HUES6 (cell line): ENCODE data around the gene C6.
"Not testable (repeated sequence)": the region's sequence is repeated elsewhere in the genome, so short reads cannot be mapped to it uniquely, and the experiment has no call there.

Experiments
- H3K27ac ChIP-seq: 2 replicates; pipeline ENCODE4 v1.7.0; 2013; ENCODE audit warnings: low read depth, mild to moderate bottlenecking, low read length, inconsistent platforms
- H3K27me3 ChIP-seq: 2 replicates; pipeline ENCODE4 v1.6.1; 2013; ENCODE audit warnings: low read length; ENCODE audit not compliant: control insufficient read depth, insufficient read depth
- H3K36me3 ChIP-seq: 2 replicates; pipeline ENCODE4 v1.6.1; 2013; ENCODE audit warnings: low read length; ENCODE audit not compliant: control insufficient read depth, insufficient read depth
- H3K4me1 ChIP-seq: 2 replicates; pipeline ENCODE4 v1.6.1; 2013; ENCODE audit warnings: low read length; ENCODE audit not compliant: control insufficient read depth, insufficient read depth
- H3K4me3 ChIP-seq: 2 replicates; pipeline ENCODE4 v1.5.1; 2013; ENCODE audit warnings: low read depth, low read length
- H3K9ac ChIP-seq: one replicate; pipeline ENCODE4 v1.6.1; 2013; ENCODE audit warnings: mild to moderate bottlenecking, low read length
- H3K9me3 ChIP-seq: 2 replicates; pipeline ENCODE4 v1.6.1; 2013; ENCODE audit warnings: low read depth, low read length; ENCODE audit not compliant: control insufficient read depth, insufficient read depth

The C6 gene

GRCh38 chr5:41200506-41200905 is 12.8 kb downstream of the C6 start:
- H3K27me3 ChIP-seq: no peaks in the 10 kb centered on the region
- H3K36me3 ChIP-seq: no peaks in the 10 kb centered on the region
- H3K27ac ChIP-seq: no peak overlapping the region
- no peaks in the 10 kb centered on the region for H3K4me1 ChIP-seq
- peaks cover 14% of the 10 kb centered on the region for H3K9me3 ChIP-seq
- no peak overlapping the region for H3K4me3 ChIP-seq
- H3K9ac ChIP-seq: no peak overlapping the region

DNA sequence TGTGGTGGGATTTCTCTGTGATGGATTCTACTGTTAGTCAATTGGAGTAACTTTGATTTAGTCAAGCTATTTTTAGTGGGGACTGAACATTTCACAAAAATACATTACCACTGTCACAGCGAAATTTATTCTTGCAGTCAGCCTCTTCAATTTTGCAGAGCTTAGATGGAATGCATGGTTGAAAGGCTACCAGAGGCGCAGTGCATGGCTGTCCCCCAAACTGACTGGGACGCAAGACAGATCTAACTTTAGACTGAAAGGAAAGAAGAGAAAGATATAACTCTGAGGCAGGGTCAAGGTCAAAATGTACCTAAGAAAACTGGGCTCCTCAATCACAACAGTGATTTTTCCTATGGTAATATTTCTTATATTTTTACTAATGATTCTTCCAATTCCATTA is 13.7 kb downstream of the C6 start:
- Histone ChIP-seq H3K4me3 (no peak overlapping the region), H3K9ac (no peak overlapping the region), H3K27ac (no peak overlapping the region), H3K27me3 (no peaks in the 10 kb centered on the region), H3K9me3 (peaks cover 5% of the 10 kb centered on the region; the same call in 1 of the 2 replicates), H3K36me3 (no peaks in the 10 kb centered on the region), H3K4me1 (no peaks in the 10 kb centered on the region)

DNA sequence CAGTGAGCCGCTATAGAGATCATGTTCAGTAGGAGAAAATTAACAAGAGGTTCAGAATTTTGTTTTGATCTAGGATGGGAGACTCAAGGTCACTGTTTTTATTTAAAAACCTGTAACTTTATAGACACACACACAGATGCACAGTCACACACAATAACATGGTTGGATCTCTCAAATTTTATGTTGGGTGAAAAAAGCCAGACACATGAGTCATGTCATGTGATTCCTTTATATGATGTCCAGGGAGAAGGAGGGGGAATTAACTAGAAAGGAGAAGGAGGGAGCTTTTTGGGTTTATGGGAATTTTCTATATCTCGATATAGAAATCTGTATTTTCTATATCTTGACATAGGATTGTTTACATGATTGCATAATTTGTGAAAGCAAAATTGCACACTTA is 17.1 kb downstream of the C6 start:
- Histone ChIP-seq H3K9ac (no peak overlapping the region), H3K4me3 (no peak overlapping the region), H3K9me3 (no peaks in the 10 kb centered on the region), H3K27me3 (no peaks in the 10 kb centered on the region), H3K36me3 (no peaks in the 10 kb centered on the region), H3K27ac (no peak overlapping the region), H3K4me1 (no peaks in the 10 kb centered on the region)

GRCh38 chr5:41195228-41195627 is 18.1 kb downstream of the C6 start:
- no peaks in the 10 kb centered on the region for H3K27me3 ChIP-seq
- no peak overlapping the region for H3K27ac ChIP-seq
- H3K4me1 ChIP-seq: no peaks in the 10 kb centered on the region
- H3K4me3 ChIP-seq: no peak overlapping the region
- H3K9me3 ChIP-seq: no peaks in the 10 kb centered on the region
- H3K36me3 ChIP-seq: no peaks in the 10 kb centered on the region
- no peak overlapping the region for H3K9ac ChIP-seq

DNA sequence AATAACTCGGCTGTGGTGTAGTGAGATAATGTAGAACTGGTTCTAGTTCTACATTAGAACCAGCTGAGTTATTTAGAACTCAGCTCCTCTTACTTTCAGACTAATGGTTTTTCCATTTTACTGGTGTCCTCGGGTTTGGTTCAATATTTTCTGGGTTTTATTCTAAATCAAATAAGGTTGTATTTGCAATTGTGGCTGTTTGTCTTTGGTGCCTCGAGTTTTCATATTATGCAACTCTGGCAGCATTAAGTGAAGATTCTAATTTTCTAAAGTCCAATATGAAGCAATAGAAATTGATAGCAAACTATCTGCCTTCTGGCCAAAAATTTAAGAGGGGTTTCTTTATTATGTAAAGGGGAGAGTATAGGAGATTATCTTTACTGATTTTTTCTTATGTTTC is 19.0 kb downstream of the C6 start:
- no peak overlapping the region for H3K27ac ChIP-seq
- H3K4me1 ChIP-seq: no peaks in the 10 kb centered on the region
- H3K9me3 ChIP-seq: no peaks in the 10 kb centered on the region
- H3K9ac ChIP-seq: no peak overlapping the region
- no peaks in the 10 kb centered on the region for H3K27me3 ChIP-seq
- H3K4me3 ChIP-seq: no peak overlapping the region
- no peaks in the 10 kb centered on the region for H3K36me3 ChIP-seq

DNA sequence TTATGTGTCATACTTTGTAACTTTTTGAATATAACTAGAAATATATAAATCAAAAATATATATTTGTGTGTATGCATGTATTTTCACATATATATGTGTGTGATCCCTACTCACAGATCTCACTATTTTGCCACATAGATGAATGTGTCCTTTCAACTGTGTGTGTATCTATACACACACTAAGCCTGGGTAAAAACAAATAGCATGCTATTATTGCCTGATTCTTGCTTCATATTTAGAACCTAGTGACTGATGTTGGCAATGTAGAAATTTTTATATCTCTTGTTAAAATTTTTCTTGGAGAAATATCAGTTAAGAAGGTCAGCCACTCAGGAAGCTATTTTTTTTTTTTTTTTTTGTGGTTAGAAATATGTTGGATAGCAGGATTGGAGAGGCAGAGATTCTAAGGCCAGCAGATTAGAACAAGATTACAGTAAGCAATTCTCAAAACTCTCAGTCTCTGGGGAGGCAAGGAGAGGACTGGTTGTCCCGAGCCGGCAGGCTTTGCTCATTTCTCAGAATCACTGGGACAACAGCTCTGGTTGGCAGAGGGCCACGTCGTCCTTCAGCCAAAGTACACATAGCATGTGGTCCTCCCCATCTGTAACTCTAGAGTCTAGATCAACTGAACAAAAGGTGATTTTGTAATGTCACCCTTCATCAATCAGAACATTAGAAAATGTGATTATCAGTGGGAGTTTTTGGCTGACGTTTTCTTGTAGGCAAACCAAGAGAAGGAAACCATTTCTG is 19.7 kb downstream of the C6 start:
- no peaks in the 10 kb centered on the region for H3K9me3 ChIP-seq
- H3K27ac ChIP-seq: no peak overlapping the region
- H3K4me1 ChIP-seq: no peaks in the 10 kb centered on the region
- no peaks in the 10 kb centered on the region for H3K27me3 ChIP-seq
- H3K36me3 ChIP-seq: no peaks in the 10 kb centered on the region
- no peak overlapping the region for H3K9ac ChIP-seq
- no peak overlapping the region for H3K4me3 ChIP-seq

- H3K27ac ChIP-seq: no peak overlapping the region
- no peaks in the 10 kb centered on the region for H3K27me3 ChIP-seq
- no peak overlapping the region for H3K4me3 ChIP-seq
- no peaks in the 10 kb centered on the region for H3K4me1 ChIP-seq
- H3K9me3 ChIP-seq: no peaks in the 10 kb centered on the region
- H3K36me3 ChIP-seq: no peaks in the 10 kb centered on the region
- H3K9ac ChIP-seq: no peak overlapping the region
These were observed 22.1 kb downstream of the C6 start for GRCh38 chr5:41191249-41191648.

DNA sequence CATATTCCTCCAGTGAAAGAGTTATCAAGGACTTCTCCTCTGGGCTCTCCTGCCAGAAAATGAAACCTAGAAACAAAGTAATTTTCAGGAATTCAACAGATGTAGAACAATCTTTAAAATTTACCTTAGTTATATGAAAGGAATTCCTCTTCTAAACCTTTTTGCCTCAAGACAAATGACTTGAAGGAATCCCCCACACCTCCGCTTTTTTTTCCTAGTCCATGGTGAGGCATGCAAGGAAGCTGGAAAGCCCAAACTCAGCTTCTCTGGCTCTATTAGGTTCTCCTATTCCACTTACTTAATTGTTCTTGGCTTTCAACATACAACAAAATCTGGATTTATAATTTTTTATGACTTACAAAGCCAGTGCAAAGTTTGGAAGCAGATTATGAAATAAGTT is 27.2 kb downstream of the C6 start:
- Histone ChIP-seq H3K36me3 (no peaks in the 10 kb centered on the region), H3K27ac (no peak overlapping the region), H3K27me3 (no peaks in the 10 kb centered on the region), H3K4me1 (no peaks in the 10 kb centered on the region; the same call in 1 of the 2 replicates), H3K4me3 (no peak overlapping the region), H3K9me3 (no peaks in the 10 kb centered on the region), H3K9ac (no peak overlapping the region)

- not testable (repeated sequence) for H3K4me1 ChIP-seq, H3K27ac ChIP-seq, H3K36me3 ChIP-seq, H3K4me3 ChIP-seq, H3K9ac ChIP-seq, H3K27me3 ChIP-seq, H3K9me3 ChIP-seq
These were observed 30.0 kb downstream of the C6 start for GRCh38 chr5:41183331-41183730.

DNA sequence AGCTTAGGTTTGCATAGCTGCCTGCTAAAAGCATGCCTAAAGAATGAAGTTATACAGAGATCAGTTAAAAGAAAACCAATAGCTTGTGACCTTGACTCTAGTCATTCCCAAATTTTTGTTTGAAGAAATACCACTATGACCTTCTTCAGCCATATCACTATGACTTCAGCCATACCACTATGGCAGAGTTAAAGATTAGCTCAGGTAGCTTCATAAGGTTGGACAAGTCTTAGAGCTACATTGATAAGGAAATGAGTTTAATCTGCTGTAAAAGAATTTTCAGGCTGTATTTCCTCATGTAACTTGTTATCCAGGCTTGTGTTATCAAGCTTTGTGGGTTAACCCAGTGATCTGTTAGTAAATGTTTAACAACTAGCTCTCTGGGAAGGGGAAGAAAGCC is 30.7 kb downstream of the C6 start:
- Histone ChIP-seq H3K27me3 (no peaks in the 10 kb centered on the region), H3K9ac (no peak overlapping the region), H3K36me3 (no peaks in the 10 kb centered on the region), H3K9me3 (no peaks in the 10 kb centered on the region), H3K27ac (no peak overlapping the region), H3K4me3 (no peak overlapping the region), H3K4me1 (no peaks in the 10 kb centered on the region; the same call in 1 of the 2 replicates)

DNA sequence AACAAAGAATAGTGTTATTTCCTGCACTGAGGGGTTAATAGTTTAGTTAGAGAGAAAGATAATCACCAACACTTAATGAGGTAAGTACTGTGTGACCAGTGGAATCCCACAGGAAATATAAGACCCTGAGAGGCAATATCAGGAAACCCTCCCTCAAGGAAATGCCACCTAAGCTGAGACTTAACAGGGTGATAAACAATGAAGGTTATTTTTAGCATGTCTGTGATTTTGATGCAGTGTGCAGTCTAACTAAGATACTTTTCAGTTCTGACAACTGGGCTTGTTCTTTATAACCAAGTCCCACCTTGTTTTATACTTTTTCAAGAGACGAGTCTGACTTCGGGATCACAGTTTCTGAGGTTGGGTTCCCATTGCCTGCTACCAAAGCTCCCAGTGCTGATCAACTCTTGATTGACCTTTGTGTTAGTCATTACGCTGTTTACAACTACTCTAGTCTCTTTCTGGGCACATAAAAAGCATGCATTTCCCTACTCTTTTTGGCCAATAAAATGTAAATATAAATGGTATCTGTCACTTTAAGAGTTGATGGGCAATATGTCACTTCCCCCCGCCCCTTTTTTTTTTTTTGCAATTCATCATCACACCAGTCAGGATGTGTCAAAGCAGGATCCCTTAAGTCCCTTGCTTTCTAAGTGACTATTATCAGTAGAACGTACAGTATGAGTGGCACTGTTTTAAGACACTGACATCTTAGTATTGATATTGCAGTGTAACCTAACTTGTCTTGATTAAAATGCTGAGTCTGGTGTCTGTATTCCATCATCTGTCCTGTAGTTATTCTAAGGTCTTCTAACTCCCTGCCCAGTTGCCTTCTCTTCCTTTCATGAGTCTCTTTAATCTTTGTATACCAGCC is 31.4 kb downstream of the C6 start:
- Histone ChIP-seq H3K36me3 (no peaks in the 10 kb centered on the region), H3K4me1 (no peaks in the 10 kb centered on the region; the same call in 1 of the 2 replicates), H3K9ac (no peak overlapping the region), H3K9me3 (no peaks in the 10 kb centered on the region), H3K27me3 (no peaks in the 10 kb centered on the region), H3K27ac (no peak overlapping the region), H3K4me3 (no peak overlapping the region)
